ENCODE measurements around the gene GRK7.
"Not testable (repeated sequence)": the region's sequence is repeated elsewhere in the genome, so short reads cannot be mapped to it uniquely, and the experiment has no call there.

GRK7 gene

DNA sequence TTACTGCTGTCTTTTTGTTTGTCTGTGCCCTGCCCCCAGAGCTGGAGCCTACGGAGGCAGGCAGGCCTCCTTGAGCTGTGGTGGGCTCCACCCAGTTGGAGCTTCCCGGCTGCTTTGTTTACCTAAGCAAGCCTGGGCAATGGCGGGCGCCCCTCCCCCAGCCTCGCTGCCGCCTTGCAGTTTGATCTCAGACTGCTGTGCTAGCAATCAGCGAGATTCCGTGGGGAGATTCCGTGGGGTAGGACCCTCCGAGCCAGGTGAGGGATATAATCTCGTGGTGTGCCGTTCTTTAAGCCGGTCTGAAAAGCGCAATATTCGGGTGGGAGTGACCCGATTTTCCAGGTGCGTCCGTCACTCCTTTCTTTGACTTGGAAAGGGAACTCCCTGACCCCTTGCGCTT is 656 bp upstream of the GRK7 start:
- not testable (repeated sequence) for DNase-seq

DNA sequence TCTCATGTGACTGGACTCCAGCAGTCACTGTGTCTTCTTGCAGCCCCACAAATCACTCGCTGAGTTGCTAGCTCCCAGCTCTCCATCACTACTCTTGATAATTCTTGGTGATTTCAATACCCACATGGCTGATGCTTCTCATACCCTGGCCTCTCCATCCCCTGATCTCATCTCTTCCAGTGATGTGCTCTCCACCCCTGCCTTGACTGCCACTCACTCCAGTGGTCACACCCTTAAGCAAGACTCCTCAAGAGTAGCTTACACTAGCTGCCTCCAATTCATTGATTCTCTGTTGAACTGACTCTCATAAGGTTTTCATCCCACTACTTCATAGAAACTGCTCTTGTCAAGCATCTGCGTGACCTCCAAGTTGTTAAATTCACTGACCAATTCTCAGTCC is 837 bp downstream of the GRK7 start:
- DNase-seq: no peak

DNA sequence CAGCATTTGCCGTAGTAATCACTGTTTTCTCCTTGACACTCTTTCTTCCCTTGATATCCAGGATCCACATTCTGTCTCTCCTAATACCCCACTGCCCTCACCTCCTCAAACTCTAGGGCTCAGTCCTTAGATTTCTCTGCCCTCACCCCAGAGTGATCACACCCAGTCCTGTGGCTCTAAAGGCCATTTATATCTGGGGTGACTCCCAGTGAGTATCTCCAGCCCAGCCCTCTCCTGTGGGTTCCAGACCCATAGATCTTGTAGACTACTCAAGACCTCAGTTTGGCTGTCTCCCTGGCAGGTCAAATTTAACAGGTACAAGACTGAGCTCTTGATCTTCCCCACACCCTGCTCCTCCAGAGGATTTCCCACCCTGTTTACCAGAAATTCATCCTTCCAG is 1.3 kb downstream of the GRK7 start:
- DNase-seq: no peak

DNA sequence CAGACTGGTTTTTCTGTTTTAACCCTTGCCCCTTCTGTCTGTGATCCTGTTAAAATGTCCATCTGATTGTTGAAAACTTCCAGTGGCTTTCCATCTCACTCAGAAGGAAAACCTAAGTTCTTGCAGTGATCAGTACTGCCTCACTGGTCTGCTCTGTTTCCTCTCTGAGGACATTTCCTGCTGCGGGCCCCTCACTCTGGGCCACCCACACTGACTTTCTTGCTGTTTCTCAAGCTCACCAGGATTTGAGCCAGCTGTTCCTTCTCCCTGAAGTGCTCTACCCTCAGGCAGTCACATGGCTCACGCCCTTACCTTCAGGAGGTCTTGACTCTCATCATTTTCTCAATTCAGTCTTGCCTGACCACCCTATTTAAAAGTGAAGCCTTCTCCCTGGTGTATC is 1.8 kb downstream of the GRK7 start:
- DNase-seq: no peak

DNA sequence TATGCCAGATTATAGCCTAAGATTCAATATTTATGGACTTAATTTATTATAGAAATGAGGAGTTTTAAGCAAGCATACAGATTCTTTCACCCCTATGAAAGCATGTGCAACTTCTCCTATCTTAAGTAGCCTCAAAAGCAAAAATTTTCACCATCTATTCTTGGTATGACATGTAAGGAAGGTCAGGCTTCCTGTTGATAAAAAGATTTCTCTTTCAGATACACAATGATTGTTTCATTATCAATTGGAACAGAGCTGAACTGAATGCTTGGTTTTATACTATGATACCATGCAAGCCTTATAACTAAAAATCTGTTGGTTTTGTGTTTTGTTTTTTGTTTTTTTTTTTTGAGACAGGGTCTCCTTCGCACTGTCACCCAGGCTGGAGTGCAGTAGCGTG is 3.9 kb downstream of the GRK7 start:
- DNase-seq: no peak

DNA sequence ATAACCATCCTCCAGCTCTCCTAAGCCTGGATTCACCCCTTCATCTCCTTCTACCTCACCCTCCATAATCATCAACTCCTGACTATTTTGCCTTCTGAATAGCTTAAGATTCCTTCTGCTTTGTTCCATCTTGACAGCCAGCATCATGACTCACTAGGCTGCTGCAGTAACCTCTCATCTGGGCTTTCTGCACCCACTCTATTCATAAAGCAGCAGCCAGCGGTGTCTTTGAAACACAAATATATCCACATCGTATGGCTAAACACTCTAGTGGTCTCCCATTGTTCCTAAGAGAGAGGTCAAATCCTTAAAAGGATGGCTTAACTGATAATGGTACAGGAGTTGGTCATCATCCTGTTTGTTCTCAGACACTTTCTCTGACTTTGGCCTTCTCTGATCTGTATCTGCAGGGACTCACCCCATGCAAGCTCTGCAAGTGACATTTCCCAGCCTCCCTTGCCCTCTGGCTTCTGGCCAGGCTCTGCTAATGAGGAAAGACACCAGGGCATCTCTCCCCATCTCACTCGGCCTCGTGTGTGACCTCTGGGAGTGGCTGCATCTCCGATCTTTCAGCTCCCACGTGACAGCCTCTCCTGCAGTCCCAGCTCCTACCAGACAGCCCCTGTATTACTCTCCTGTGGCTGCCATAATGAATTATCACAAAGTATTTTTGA is 6.2 kb downstream of the GRK7 start:
- DNase-seq: no peak

DNA sequence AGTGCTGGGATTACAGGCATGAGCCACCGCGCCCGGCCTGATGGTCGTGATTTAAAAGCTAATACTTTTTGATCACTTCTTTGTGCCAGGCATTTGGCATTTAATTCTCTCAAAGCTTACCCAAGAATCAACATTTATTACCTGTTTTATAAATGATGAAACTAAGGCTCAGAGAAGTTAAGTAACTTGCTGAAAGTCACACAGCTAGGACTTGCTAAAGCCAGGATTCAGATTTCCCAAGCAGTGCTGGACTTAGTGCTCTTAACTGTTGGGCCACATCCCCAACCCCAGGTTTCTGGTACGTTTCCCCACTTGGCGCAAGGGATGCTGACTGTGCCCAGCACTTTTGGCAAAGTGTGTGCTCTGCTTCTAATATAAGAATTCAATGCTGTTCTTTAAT is 10.5 kb downstream of the GRK7 start:
- no peak for DNase-seq

DNA sequence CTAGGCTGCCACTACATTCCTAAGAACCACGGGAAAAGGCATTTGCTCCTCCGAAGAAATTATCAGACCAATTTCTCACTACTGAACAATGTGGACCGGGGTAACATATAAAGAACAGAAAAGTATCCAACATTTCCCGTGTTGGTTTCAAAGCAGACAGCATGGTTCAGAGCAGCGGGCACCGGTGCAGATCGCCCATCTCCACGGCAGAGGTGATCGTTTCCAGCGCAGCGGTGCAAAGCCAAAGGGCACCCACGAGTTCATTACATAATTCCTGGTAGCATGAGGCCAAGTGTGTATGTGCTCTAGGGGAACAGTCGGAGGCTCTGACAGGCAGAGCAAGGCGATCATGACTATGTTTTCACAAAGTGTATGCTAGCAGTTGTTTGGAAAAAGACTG is 13.2 kb downstream of the GRK7 start:
- no peak for DNase-seq

DNA sequence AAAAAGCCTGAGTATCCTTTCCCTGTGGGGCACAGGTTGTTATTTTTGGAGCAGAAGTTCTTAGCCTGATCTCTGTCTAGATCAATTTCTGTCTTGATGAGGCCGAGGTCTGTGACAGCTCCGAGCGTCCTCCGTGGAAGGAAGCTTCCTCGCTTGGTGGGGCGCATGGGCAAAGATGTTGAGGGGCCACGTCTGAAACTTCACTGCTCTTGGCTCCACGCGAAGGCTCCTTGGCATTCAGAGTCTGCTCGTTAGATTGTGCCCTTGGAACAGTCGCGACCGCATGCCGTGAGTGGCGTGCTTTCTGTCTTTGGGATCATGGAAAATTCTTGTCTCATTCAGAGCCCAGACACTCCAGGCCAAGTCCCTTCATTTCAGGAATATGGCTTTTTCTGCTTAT is 13.7 kb downstream of the GRK7 start:
- no peak for DNase-seq

DNA sequence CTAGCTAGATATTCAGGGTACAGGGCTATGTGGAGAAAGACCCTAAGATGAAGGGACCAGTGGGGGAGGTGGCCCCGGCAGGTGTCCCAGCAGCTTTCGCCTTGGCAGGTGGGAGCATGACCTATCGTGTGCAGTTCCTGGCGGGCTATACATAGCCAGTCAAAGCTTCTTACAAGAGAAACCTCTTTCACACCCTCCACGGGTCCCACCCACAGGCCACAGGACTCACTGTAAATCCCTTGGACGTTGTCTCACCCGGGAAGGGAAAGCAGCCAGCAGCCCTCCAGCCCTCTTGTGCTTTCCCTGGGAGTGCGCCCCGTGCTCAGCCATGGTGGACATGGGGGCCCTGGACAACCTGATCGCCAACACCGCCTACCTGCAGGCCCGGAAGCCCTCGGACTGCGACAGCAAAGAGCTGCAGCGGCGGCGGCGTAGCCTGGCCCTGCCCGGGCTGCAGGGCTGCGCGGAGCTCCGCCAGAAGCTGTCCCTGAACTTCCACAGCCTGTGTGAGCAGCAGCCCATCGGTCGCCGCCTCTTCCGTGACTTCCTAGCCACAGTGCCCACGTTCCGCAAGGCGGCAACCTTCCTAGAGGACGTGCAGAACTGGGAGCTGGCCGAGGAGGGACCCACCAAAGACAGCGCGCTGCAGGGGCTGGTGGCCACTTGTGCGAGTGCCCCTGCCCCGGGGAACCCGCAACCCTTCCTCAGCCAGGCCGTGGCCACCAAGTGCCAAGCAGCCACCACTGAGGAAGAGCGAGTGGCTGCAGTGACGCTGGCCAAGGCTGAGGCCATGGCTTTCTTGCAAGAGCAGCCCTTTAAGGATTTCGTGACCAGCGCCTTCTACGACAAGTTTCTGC is 15.0 kb downstream of the GRK7 start:
- DNase-seq: no peak

DNA sequence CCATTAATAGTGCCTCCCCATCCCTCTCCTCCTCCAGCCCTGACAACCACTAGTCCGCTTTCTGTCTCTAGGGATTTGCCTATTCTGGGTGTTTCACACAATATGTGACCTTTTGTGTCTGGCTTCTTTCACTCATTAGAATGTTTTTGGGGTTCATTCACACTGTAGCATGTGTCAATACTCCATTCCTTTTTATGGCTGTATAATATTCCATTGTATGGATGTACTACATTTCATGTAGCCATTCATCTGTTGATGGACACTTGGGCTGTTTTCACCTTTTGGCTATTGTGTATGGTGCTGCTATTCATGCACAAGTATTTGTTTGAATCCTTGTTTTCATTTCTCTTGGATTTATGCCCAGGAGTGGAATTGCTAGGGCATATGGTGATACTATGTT is 16.5 kb downstream of the GRK7 start:
- no peak for DNase-seq

DNA sequence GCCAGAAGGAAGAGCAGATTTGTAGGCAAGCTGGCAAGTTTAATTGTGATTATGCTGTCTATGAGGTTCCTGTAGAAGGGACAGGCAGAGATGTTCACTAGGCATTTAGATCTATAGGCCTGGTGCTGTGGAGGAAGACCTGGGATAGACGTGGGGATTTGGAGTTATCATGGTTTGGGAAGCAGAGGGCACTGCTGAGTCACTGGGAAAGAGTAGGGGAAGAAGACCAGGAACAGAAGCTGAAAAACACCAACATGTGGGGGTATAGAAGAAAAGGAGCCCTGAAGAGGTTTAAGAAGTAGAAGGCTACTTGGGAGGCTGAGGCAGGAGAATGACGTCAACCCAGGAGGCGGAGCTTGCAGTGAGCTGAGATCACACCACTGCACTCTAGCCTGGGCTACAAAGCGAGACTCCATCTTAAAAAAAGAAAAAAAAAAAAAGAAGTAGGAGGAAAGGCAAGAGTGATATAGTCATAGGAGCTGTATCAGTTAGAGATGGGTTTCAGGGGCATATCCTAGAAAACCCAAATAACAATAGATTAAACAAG is 19.3 kb downstream of the GRK7 start:
- DNase-seq: no peak

DNA sequence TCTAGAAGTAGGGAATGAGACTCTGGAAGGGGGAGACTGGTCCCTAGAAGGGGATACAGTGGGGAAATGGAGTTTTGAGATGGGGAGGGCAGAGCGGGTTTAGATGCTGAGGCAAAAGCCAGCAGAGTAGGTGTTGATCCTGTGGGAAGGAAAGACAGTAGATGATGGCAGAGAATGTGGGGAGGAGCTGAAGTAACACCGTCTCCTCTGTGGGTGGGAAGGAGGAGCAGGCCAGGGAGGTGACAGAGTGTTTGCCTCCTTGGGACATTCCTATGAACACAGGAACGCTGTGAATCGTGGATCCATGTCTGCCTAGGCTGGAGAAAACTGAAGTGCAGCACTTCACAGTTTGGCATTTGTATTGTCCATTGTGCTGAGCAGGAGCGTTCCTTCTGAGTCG is 20.4 kb downstream of the GRK7 start:
- no peak for DNase-seq

DNA sequence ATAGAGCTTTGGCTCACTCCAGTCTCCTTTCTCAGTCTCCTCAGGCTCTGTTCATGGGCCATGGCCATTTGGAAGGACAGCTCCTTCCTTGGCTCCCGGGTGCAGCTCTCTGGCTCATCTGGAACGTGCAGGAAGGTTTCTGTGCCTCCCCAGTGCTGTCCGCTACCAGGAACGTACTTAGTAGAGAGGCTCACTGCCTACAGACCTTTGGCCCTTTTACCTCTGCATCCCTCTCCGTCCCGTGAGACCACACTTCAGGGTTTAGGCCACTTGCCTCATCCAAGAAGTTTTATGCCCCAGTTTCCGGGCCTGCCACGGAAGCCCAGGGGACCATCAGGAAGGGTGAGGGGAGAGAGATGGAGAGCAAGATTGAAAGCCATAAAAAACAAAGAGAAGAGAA is 20.9 kb downstream of the GRK7 start:
- DNase-seq: no peak

DNA sequence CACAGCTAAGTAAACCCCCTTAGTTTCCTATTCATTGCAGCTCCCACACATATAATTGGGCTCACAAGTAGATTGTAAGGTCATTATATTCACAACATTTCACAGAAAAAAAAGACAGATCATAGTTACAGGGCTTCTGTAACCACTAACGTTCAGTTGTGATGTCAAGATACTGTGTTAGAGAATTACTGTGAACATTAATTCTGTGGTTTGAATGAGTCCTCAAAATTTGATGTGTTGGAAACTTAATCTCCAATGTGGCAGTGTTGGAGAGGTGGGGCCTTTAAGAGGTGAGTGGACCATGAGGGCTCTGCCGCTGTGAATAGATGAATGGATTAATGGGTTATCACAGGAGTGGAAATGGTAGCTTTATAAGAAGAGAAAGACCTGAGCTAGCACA is 21.3 kb downstream of the GRK7 start:
- DNase-seq: no peak

DNA sequence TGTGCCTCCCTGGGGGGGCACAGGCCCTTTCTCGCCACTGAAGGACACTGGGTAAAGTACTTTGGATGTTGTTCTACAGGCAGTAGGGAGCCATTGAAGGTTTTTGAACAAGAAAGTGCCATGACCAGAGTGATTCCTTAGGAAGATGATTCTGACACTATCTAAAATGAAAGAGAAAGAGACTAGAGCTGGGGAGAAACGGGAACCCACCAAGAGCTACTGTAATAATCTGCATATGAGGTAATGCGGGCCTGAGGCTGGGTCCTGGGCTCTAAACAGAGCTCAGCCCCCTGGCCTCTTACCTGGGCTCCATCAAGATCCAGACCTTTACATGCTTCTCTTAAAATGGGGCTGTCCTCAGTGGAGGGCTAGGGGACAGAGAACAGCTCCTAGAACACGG is 24.9 kb downstream of the GRK7 start:
- DNase-seq: no peak

DNA sequence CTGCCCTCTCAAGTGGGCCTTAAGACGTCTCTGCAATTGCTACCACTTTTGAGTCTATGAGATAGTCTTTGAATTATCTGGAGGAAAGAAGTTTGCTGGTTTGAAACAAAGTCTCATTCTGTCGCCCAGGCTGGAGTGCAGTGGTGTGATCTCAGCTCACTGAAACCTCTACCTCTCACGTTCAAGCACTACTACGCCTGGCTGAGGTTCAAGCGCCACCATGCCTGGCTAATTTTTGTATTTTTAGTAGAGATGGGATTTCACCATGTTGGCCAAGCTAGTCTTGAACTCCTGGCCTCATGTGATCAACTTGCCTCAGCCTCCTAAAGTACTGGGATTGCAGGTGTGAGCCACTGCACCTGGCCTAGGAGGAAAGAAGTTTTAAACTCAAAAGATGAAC is 25.5 kb downstream of the GRK7 start:
- not testable (repeated sequence) for DNase-seq

DNA sequence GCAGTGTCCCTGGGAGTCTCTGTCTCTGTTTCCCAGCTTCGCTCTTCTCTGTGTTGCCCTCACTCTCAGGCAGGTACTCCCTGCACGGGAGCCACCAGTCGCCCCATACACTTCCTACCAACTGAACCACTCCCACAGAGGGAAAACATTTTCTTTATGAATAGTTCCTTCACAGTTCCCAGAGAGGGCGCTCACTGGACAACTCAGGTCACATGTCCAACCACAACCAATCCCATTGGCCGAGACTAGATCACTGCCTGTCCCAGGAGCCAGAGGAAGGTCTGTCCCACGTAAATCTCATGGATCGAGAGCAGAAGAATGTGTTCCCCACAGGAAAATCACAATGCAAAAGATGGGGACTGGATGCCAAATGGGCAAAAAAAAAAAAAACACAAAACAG is 26.1 kb downstream of the GRK7 start:
- DNase-seq: no peak

DNA sequence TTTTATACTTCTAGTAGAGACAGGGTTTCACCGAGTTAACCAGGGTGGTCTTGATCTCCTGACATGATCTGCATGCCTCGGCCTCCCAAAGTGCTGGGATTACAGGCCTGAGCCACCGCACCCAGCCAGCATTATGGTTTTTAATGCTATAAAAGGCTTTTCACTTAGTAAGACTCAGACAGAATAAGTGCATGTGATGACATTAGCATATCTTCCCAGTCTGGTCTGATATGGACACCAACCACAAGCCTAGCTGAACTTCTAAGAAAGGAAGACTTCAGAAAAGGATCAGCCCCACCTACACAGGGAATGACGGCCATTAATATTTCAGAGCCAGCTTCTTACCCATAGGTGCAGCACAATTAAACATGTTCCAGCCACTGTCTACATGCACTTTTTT is 27.0 kb downstream of the GRK7 start:
- no peak for DNase-seq

DNA sequence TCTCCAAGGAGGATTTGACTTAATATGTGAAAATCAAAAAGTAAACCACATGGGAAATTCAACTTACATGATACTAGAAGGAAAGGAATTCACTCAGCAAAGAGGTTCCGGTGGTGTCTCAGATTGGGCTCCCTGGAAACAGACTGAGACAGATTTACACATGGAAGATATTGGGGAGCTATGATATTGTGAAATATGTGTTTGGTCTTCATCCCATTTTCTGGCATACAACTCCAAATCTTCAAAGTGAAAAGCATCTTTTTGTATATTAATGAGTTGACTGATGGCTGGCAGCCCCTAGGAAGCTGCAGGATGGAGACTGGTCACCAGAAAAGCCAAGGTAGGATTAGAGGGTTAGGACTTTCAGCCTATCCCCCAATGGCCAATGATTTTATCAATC is 29.3 kb downstream of the GRK7 start:
- no peak for DNase-seq

DNA sequence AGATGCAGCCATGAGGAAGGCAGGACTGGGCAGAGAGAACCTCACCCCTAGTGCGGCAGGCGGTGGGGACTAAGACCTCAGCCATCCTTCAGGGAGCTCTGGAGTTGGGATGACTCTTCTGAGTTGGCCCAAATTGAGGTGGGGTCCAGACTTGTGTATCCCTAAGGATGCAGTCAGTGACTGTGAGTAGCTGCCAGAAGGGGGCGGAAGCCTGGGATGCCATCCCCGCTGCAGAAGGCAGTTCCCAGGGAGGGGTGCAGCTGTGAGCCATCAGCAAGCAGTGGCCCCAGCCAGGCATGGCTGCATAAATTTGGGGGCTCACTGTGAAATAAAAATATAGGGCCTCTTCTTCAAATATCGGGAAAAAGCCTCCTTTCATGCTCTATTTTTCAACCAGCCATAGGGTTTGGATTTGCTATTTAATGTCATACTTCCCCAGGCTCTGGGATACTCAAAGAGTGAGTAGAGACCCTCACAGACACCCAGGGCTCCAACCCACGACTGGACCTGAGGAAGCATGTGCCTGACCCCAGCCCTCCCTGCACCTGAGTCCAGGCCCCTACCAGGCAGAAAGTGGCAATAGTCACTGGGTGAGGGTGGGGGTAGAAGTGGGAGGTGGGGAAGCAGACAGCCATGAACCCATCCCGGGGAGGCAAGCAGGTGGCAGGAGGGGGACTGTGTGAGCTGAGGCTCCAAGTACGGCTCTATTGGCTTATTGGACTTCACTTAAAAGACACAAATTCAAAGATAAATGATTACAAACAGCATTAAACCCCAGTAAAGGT is 30.5 kb downstream of the GRK7 start:
- DNase-seq: no peak

DNA sequence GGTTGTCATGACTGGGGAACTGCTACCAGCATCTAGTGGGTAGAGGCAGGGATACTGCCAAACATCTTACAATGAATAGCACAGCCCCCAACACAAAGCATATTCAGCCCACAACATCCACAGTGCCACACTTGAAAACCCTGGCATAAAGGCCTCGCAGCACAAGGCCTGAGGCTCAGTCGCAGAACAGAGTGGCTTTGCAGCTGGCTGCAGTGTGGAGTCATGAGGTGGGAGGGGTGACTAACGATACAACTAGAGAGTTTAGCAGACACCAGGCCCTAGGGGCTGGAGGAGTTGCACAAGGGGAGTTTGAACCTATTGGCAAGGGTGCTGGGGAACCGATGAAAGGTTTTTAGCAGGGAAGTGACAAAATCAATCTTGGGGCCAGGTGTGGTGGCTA is 32.1 kb downstream of the GRK7 start:
- DNase-seq: no peak

DNA sequence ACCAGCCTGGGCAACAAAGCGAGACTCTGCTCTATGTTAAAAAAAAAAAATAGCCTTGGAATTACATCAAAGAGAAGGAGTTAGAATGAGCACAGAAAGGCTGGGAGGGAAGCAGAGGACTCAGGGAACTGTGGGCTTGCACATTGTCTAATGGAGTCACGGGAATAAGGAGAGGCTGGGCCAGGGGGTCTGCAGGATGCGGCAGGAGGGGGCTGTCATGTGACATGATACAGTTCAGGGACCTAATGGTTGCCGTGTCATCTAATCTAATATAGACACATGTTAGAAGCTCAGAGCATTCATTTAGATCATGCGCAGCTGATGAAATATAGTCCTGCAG is 32.5 kb downstream of the GRK7 start:
- no peak for DNase-seq
